MM.1S (cell line): Measurements from ENCODE around the gene ARHGEF40.

Experiments
- DNase-seq: peaks from one replicate; pipeline ENCODE4 v3.0.0-alpha.2; 2015
- H2AFZ ChIP-seq: fragments of 300-600 bp; sonication (generic); 2 replicates; pipeline ENCODE4 v1.6.0; 2016; ENCODE audit warnings: antibody characterized with exemption, low read length
- H3F3A ChIP-seq: fragments of 300-600 bp; sonication (generic); 2 replicates; pipeline ENCODE4 v1.6.1; 2016; ENCODE audit warnings: mild to moderate bottlenecking, antibody characterized with exemption, low read length, moderate library complexity, mixed read lengths; ENCODE audit not compliant: insufficient read depth
- H3K27ac ChIP-seq: fragments of 300-600 bp; sonication (generic); 2 replicates; pipeline ENCODE4 v1.5.1; 2016; ENCODE audit warnings: mild to moderate bottlenecking, low read length
- H3K27me3 ChIP-seq: fragments of 300-600 bp; sonication (generic); replicated peaks from 2 replicates; pipeline ENCODE4 v1.6.0; 2016; ENCODE audit warnings: low read length; ENCODE audit not compliant: insufficient read depth
- H3K36me3 ChIP-seq: fragments of 300-600 bp; sonication (generic); replicated peaks from 2 replicates; pipeline ENCODE4 v1.6.1; 2016; ENCODE audit warnings: mild to moderate bottlenecking, low read length, mixed read lengths; ENCODE audit not compliant: insufficient read depth
- H3K4me1 ChIP-seq: fragments of 300-600 bp; sonication (generic); 2 replicates; pipeline ENCODE4 v1.6.1; 2016; ENCODE audit warnings: low read length, mixed read lengths
- H3K4me2 ChIP-seq: fragments of 300-600 bp; sonication (generic); 2 replicates; pipeline ENCODE4 v1.6.0; 2016; ENCODE audit warnings: low read depth, low read length
- H3K4me3 ChIP-seq: fragments of 300-600 bp; sonication (generic); 2 replicates; pipeline ENCODE4 v1.5.1; 2016; ENCODE audit warnings: low read length, mixed read lengths
- H3K79me2 ChIP-seq: fragments of 300-600 bp; sonication (generic); 2 replicates; pipeline ENCODE4 v1.6.1; 2016; ENCODE audit warnings: mixed run types, low read length, mixed read lengths
- H3K9ac ChIP-seq: fragments of 300-600 bp; sonication (generic); 2 replicates; pipeline ENCODE4 v1.6.1; 2016; ENCODE audit warnings: low read length, mixed read lengths
- H3K9me2 ChIP-seq: fragments of 300-600 bp; sonication (generic); replicated peaks from 2 replicates; pipeline ENCODE4 v1.6.1; 2016; ENCODE audit warnings: mild to moderate bottlenecking, low read length, mixed read lengths; ENCODE audit not compliant: insufficient read depth
- H3K9me3 ChIP-seq: fragments of 300-600 bp; sonication (generic); replicated peaks from 2 replicates; pipeline ENCODE4 v1.6.1; 2016; ENCODE audit warnings: mild to moderate bottlenecking, low read length, mixed read lengths; ENCODE audit not compliant: insufficient read depth
- H4K20me1 ChIP-seq: fragments of 300-600 bp; sonication (generic); 2 replicates; pipeline ENCODE4 v1.6.1; 2016; ENCODE audit warnings: mild to moderate bottlenecking, low read length, moderate library complexity, mixed read lengths; ENCODE audit not compliant: insufficient read depth
- EZH2 ChIP-seq: fragments of 300-600 bp; sonication (generic); optimal IDR thresholded peaks from 2 replicates; pipeline ENCODE3; 2017; ENCODE audit warnings: low read depth, mild to moderate bottlenecking, antibody characterized with exemption, low read length, mixed read lengths
- EZH2phosphoT487 ChIP-seq: fragments of 300-600 bp; sonication (generic); IDR thresholded peaks from 2 replicates; pipeline ENCODE4 v1.6.1; 2018; ENCODE audit warnings: antibody characterized with exemption, low read length
- TF ChIP-seq, protein P1 (sequence below): fragments of 300-600 bp; sonication (generic); IDR thresholded peaks from 2 replicates; pipeline ENCODE4 v1.5.1; 2016; ENCODE audit warnings: antibody characterized with exemption, low read length, mixed read lengths

Gene ARHGEF40

DNA sequence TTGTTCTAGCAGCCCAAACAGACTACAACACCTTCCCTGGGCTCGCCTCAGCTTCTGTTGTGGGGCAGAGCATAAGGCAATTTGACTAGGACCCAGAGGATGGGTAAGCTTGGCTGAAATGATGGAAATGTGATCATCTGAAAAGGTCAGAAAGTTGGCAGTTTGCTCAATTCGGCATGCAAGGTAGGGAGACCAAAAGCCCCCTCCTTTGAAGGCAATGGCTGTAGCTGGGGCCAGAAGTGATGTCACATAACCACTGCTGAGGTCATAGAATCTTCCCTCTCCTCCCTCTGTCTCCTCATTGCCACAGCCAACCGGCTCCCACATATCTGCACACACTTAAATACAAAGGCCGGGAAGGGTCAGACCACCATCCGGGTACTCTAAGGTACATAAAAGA is 40.2 kb upstream of the ARHGEF40 start, which contains the start of gene TPPP2:
TPPP2 (plus strand) TSS at position 301 of the 400 bp plus-strand sequence. CDS start 365 bp downstream, outside the sequence.
- Histone ChIP-seq H3K9ac (no peak within 1 kb of the TSS), H2AFZ (no peak within 1 kb of the TSS), H3K4me1 (no peaks in the 10 kb centered on the region), H3F3A (no peaks in the 10 kb centered on the region), H3K27me3 (no peaks in the 10 kb centered on the region), H3K79me2 (no peaks in the 10 kb centered on the region), H3K9me2 (no peaks in the 10 kb centered on the region), H4K20me1 (no peaks in the 10 kb centered on the region), H3K4me2 (no peak within 1 kb of the TSS), H3K36me3 (no peaks in the 10 kb centered on the region), H3K27ac (no peak within 1 kb of the TSS), H3K4me3 (no peak within 1 kb of the TSS), H3K9me3 (no peaks in the 10 kb centered on the region)
- no peak for DNase-seq
- TF ChIP-seq EZH2, result no peak
- TF ChIP-seq, protein P1, sequence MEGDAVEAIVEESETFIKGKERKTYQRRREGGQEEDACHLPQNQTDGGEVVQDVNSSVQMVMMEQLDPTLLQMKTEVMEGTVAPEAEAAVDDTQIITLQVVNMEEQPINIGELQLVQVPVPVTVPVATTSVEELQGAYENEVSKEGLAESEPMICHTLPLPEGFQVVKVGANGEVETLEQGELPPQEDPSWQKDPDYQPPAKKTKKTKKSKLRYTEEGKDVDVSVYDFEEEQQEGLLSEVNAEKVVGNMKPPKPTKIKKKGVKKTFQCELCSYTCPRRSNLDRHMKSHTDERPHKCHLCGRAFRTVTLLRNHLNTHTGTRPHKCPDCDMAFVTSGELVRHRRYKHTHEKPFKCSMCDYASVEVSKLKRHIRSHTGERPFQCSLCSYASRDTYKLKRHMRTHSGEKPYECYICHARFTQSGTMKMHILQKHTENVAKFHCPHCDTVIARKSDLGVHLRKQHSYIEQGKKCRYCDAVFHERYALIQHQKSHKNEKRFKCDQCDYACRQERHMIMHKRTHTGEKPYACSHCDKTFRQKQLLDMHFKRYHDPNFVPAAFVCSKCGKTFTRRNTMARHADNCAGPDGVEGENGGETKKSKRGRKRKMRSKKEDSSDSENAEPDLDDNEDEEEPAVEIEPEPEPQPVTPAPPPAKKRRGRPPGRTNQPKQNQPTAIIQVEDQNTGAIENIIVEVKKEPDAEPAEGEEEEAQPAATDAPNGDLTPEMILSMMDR, result no peak
- no peak for TF ChIP-seq EZH2phosphoT487

DNA sequence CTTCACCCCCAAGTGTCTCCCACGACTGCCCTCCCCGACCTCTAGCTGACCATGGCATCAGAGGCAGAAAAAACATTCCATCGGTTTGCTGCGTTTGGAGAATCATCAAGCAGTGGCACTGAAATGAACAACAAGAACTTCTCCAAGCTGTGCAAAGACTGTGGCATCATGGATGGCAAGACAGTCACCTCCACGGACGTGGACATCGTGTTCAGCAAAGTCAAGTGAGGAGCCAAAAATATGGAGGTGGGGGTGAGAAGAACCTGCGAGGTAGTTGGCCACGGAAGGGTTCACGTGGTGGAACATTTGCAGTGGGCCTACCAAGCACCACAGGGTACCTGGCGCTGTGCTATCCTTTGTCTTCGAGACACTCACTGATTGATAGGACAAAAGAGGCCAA is 39.6 kb upstream of the ARHGEF40 start:
- H3K9me3 ChIP-seq, result no peaks in the 10 kb centered on the region
- no peaks in the 10 kb centered on the region for H3K4me1 ChIP-seq
- TF ChIP-seq EZH2phosphoT487 (no peak), EZH2 (no peak)
- TF ChIP-seq, protein P1, result no peak
- H3K9ac ChIP-seq, result no peak overlapping the region
- no peak for DNase-seq
- H4K20me1 ChIP-seq, result no peaks in the 10 kb centered on the region
- H3K36me3 ChIP-seq, result no peaks in the 10 kb centered on the region
- no peaks in the 10 kb centered on the region for H3K9me2 ChIP-seq
- H3F3A ChIP-seq, result no peaks in the 10 kb centered on the region
- H3K79me2 ChIP-seq, result no peaks in the 10 kb centered on the region
- H3K27me3 ChIP-seq, result no peaks in the 10 kb centered on the region
- no peak overlapping the region for H2AFZ ChIP-seq
- no peak overlapping the region for H3K4me2 ChIP-seq
- H3K27ac ChIP-seq, result no peak overlapping the region
- no peak overlapping the region for H3K4me3 ChIP-seq

DNA sequence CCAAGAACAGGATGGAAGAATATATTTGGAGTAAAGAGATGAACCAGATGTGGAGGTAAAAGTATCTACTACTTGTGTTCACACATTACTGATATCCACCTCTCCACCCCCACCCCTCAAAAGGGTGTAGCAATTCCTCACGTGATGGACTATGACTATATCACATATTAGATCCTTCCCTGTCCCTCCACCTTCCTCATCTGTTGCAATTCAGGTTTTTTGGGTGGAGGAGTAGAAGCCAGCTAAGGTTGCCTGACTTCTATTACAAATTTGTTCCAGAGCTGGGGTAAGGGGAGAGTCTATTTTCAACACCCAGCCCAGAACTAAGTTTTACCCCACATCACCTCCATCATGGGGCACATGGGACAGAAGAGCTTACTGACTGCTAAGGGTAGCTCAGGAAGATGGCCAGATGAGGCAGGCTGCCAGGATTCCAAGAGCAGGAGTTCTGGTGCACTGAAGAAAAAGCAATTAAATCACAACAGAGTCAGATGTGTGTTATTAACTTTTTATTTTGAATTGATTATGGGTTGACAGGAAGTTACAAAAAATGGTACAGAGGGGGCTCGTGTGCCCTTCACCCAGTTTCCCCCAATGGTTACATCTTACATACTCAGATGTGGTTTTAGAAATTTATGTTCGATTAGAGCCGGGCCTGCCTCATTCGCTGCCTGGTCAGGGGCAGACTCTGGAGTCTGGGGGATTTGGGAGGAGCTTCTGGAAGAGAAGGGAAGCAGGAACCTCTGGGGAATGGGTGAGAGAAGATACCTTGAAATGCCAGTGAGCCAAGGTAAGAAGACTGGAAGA is 37.6 kb upstream of the ARHGEF40 start:
- Histone ChIP-seq H3K4me2 (no peak overlapping the region), H3K4me3 (no peak overlapping the region), H3K27me3 (no peaks in the 10 kb centered on the region), H3K4me1 (no peaks in the 10 kb centered on the region), H3K9me2 (no peaks in the 10 kb centered on the region), H3K9ac (no peak overlapping the region), H4K20me1 (no peaks in the 10 kb centered on the region), H3F3A (no peaks in the 10 kb centered on the region), H3K9me3 (no peaks in the 10 kb centered on the region), H3K27ac (no peak overlapping the region), H2AFZ (no peak overlapping the region), H3K79me2 (no peaks in the 10 kb centered on the region), H3K36me3 (no peaks in the 10 kb centered on the region)
- TF ChIP-seq EZH2phosphoT487, result no peak
- no peak for DNase-seq

DNA sequence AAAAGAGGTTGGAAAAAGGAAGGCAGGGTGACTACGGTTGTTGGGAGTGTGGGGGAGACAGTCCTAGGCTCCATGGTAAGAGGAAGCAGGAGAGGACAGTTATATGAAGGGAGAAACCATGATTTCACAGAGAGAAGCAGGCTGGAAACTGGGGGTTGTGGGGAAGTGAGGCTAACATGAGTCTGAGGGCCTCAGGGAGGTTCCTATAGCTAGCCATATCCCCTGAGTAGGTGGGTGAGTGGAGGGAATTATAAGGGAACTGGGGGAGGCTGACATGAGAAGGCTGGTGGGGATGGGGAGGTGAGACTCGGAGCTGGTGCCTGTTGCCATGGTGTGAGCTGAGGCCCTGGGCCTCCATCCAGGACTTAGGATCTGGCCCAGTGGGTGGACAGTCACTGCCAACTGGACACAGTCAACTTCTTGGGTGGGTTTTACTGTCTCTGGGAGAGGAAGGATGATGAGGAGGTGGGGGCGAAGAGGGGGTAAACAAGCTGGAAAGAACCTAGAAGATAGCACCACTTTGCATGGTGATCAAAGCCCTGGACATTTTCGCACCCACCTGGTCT is 36.9 kb upstream of the ARHGEF40 start:
- TF ChIP-seq, protein P1, result no peak
- no peak for TF ChIP-seq EZH2phosphoT487
- no peak for TF ChIP-seq EZH2
- Histone ChIP-seq H3K4me3 (no peak overlapping the region), H3K4me1 (no peaks in the 10 kb centered on the region), H2AFZ (no peak overlapping the region), H4K20me1 (no peaks in the 10 kb centered on the region), H3K27ac (no peak overlapping the region), H3K9me2 (no peaks in the 10 kb centered on the region), H3F3A (no peaks in the 10 kb centered on the region), H3K4me2 (no peak overlapping the region), H3K9ac (no peak overlapping the region), H3K9me3 (no peaks in the 10 kb centered on the region), H3K79me2 (no peaks in the 10 kb centered on the region), H3K27me3 (no peaks in the 10 kb centered on the region), H3K36me3 (no peaks in the 10 kb centered on the region)
- no peak for DNase-seq
